SIG-M5 treated with dmso at 0.1 percent for 504 hours (cell line): ENCODE results near the gene TMEM170B.

ENCODE experiments used
- DNase-seq: peaks from one replicate; lab custom pipeline; 2025; ENCODE audit not compliant: unreplicated experiment; lab: John Stamatoyannopoulos, UW

TMEM170B gene

DNA sequence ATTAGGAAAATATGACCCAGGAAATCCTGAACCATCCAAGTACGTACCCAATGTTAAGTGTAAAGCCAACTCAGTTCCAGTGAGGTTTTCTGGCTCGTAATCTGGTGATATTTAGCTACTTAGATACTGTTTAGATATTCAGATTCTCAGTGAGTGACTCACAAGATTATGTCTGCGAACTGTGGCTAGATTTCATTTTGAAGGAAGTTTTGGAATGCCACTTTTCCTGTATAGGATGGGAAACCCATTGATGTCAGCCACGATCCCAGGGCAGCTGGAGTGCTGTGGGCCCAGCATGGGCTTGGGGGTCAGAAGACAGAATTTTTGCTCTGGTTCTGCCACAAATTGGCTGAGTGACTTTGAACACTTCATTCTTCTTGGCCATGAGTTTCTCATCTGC, 76.3 kb downstream of the TMEM170B start:
- no peak for DNase-seq

DNA sequence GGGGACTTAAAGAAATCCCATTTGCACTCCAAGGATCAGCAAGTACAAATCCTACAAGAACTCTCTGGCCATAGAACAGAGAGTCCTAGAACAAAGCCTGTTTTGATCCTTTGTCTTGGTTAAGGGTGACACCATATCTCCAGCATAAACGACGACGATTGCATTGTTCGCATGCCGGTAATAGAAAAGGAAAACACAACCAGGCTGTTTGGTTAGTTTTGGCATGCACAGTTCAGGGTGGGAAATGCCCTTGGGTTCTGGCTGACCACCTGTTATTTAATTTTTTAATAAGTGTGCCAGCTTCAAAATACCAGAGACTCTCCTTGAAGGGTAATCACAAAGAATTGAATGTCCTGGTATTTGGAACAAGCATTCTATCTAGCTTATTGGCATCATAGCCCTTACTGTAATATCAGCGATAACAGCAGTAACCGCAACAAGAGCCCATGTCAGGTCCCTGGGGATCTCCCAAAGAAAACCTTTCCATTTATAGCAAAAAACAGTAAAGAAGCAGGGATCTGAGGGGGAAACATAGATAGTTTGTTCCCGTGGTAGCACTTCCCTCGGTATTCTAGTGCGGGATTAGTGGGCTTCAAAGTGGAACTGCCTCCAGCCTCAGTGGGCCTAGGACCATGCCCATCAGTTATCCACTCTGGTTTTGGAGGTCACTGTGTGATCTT, 77.1 kb downstream of the TMEM170B start:
- DNase-seq, result no peak

DNA sequence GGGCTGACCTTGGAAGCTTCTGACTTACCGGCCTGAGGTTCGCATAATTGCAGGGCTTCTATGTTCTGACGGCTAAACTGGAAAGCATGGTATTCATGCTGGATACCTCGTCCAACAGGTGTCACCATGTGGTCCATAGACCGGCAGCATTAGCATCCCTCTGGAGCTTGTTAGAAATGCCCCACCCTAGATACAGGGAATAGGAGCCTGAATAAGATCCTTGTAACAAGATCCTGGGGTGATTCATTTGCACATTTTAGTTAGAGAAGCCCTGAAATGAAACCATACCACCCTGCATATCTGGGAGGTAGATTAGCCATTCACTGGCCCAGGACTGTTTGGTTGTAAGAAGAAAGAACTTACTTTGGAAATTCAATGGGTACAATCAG, 77.7 kb downstream of the TMEM170B start:
- DNase-seq, result no peak

DNA sequence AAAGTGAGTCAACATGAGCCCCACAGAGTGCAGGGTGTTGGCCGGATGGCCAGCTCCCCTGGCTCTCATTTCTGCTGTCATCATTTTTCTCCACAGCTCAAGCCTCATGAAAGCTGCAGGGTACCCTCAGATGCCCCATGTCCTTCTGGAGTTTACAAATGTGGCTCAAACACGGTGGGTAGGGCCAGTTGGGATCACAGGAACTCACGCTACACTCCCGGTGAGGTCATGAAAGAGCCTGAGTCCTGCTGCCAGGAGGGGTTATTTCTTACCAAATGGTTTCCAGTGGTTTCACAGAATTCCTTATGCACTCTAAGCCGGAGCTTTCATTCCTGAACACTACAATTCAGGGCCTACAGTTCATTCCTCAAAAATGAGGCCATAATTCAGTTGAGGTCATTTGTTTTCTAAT, 78.7 kb downstream of the TMEM170B start:
- DNase-seq, result no peak

- peak; percentile 28 for DNase-seq
These were observed 81.0 kb downstream of the TMEM170B start for GRCh38 chr6:11618533-11618932.

DNA sequence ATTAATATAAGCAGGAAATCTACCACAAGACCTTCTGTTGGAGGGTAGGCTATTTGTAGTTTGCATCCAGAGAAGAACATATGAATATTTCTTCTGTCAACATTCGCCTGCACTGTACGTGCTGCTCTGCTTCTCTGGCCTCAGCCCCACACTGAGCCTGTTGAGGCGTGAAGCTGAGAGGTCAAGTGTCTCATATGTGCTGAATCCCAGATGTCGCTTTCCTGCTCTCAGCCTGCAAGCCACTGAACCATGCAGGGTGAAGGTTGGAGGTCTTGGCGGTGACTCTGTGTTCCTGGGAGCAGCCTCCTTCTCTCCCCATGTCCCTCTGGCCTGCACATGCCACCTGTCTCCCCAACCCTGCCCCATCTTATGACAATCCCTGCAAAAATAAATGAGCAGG, 83.6 kb downstream of the TMEM170B start:
- DNase-seq, result no peak

DNA sequence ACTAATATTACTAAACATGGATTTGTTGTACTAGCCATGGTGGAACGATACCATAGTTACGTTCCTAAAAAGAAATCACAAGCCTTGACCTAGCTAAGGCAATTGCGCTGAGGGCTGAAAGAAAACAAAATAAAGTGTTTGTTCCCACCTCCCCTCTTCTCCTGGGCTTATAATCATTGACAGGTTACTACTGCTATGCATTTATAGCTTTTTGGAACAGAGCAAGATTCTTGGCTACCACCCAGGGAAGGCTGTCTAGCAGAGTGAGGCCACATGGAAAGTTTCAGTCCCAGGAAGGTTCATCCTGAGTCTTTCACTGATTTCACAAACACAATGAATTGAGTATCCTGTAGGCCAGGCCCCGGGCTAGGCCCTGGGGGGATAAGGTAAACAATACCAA, 84.6 kb downstream of the TMEM170B start:
- no peak for DNase-seq

DNA sequence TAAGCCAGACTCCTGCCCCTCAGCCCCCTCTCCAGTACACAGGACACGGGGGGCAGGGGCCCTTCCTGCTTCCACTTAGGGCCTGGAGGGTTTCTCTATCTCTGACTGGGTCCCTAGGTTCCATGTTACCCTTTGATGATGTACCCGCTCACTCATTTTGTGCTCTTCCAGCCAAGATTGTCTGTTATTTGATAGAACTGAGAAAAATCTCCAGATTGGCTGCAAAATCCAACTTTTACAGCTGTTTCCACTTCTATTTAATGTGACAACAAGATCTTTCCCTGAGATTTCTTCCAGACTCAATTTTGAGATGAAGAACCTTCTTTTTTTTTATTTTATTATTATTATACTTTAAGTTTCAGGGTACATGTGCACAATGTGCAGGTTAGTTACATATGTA, 85.7 kb downstream of the TMEM170B start:
- no peak for DNase-seq

- no peak for DNase-seq
These were observed 87.8 kb downstream of the TMEM170B start for GRCh38 chr6:11625302-11625701.

GRCh38 chr6:11626356-11626755, 88.8 kb downstream of the TMEM170B start:
- no peak for DNase-seq

- DNase-seq, result peak; percentile 30
These were observed 91.0 kb downstream of the TMEM170B start for GRCh38 chr6:11628562-11628961.

- no peak for DNase-seq
These were observed 93.5 kb downstream of the TMEM170B start for GRCh38 chr6:11631008-11631407.

DNA sequence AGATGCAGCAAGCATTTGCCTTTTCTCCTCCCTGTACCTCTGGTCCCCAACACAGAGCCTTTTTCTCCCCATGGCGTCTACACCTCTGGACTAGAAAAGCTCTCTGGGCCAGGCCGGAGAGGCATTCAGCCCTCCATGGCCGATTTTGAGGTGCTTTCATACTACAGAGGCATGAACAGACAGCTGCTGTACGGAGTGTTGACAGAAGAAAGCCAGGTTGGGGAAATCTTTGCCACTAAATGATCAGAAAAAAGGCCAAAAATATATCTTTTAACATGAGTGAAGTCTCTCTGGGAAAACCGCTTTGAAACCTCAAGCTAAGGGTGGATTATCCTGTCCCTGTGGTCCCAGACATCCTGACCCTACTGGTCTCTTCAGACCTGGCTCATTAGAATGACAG, 94.0 kb downstream of the TMEM170B start:
- DNase-seq, result no peak

DNA sequence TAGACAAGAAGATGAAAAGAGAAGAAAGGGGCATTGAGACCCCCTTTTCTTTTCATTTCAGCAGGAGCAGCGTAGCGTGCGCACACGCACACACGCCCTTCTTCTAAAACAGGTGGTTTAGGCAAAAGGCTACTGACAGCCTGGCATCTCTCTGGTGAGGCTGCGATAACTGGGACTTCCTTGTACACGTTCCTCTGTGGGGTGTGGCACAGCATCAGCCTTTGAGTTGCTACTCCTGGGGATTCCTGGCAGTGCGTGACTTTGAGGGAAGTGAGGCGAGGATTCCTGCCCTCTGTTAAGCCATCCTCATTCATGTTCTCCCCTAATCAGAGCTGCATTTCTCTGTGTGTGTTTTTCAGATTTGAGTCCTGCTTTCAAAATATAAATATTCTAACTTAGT, 94.7 kb downstream of the TMEM170B start:
- no peak for DNase-seq

- DNase-seq, result no peak
These were observed 95.4 kb downstream of the TMEM170B start for GRCh38 chr6:11632795-11633511.
